ENCODE data around the gene TP53TG5. TPM values are rescaled to one million over a fixed set of nuclear protein-coding genes. Genes with fewer than 3 reads are reported as not detected.

Gene TP53TG5
- not detected for total RNA-seq

GRCh38 chr20:45378191-45378590 lies at the start of gene TP53TG5:
TSS of gene TP53TG5 (minus strand) at chr20:45378325. CDS start at chr20:45378236, 89 bp downstream.
- no peak for DNase-seq (ENCODE audit: low spot score)

GRCh38 chr20:45427236-45428149 lies 49.4 kb upstream of the TP53TG5 start:
- peak; percentile 74 for DNase-seq (ENCODE audit: low spot score)

GRCh38 chr20:45426320-45427016 lies 48.3 kb upstream of the TP53TG5 start:
- DNase-seq (ENCODE audit: low spot score) = no peak

- no peak for DNase-seq (ENCODE audit: low spot score)
Measured at GRCh38 chr20:45425561-45425960, 47.4 kb upstream of the TP53TG5 start.

GRCh38 chr20:45423700-45424099 lies 45.6 kb upstream of the TP53TG5 start:
- DNase-seq (ENCODE audit: low spot score) = no peak

- no peak for DNase-seq (ENCODE audit: low spot score)
Measured at GRCh38 chr20:45420125-45420524, 42.0 kb upstream of the TP53TG5 start.

- DNase-seq (ENCODE audit: low spot score) = peak; percentile 84
Measured at GRCh38 chr20:45419188-45420091, 41.3 kb upstream of the TP53TG5 start.

- DNase-seq (ENCODE audit: low spot score) = no peak
Measured at GRCh38 chr20:45416917-45417316, 38.8 kb upstream of the TP53TG5 start.

GRCh38 chr20:45415822-45416637 lies 37.9 kb upstream of the TP53TG5 start, which contains the start of gene PIGT:
TSS of gene PIGT (plus strand) at chr20:45416141. CDS start at chr20:45416157, 16 bp downstream.
- DNase-seq (ENCODE audit: low spot score) = peak; percentile 89

GRCh38 chr20:45413479-45413878 lies 35.4 kb upstream of the TP53TG5 start:
- no peak for DNase-seq (ENCODE audit: low spot score)

GRCh38 chr20:45412653-45413052 lies 34.5 kb upstream of the TP53TG5 start:
- DNase-seq (ENCODE audit: low spot score) = no peak

- no peak for DNase-seq (ENCODE audit: low spot score)
Measured at GRCh38 chr20:45410887-45411286, 32.8 kb upstream of the TP53TG5 start.

GRCh38 chr20:45409521-45410272 lies 31.6 kb upstream of the TP53TG5 start:
- no peak for DNase-seq (ENCODE audit: low spot score)

GRCh38 chr20:45408646-45409213 lies 30.6 kb upstream of the TP53TG5 start:
- no peak for DNase-seq (ENCODE audit: low spot score)

- DNase-seq (ENCODE audit: low spot score) = no peak
Measured at GRCh38 chr20:45407783-45408645, 29.9 kb upstream of the TP53TG5 start, which contains the start of gene DBNDD2. TSS of gene DBNDD2 (plus strand) at chr20:45408289. CDS start at chr20:45408468, 179 bp downstream.

- peak; percentile 20 for DNase-seq (ENCODE audit: low spot score)
Measured at GRCh38 chr20:45407067-45407745, 29.1 kb upstream of the TP53TG5 start.

- peak; percentile 65 for DNase-seq (ENCODE audit: low spot score)
Measured at GRCh38 chr20:45406260-45407066, 28.3 kb upstream of the TP53TG5 start.
